Central memory CD8-positive, alpha-beta T cell (primary cell): Measurements from ENCODE around the gene ZNF576.
A peak's percentile ranks its signal among the peaks of the same experiment; 100 is the strongest.
"Not testable (repeated sequence)": the region's sequence is repeated elsewhere in the genome, so short reads cannot be mapped to it uniquely, and the experiment has no call there.

Source experiments
- ATAC-seq: fragments of 150-1000 bp; cut with Tn5 transposase; replicated peaks from 2 replicates; pipeline ENCODE4 v1.10.0; 2022; ENCODE audit warnings: mild to moderate bottlenecking, moderate FRiP score, moderate number of reproducible peaks; ENCODE audit not compliant: poor library complexity, severe bottlenecking; ENCODE audit errors: extremely low read depth
- DNase-seq, 2 donors: peaks; one replicate each; pipeline ENCODE4 v3.0.0; 2021; ENCODE audit warnings: low spot score in 2 of 2
- H3K27ac Mint-ChIP-seq: one replicate; pipeline ENCODE4 v1.8.0; 2022; ENCODE audit warnings: low read depth, mild to moderate bottlenecking, moderate library complexity, mixed read lengths
- H3K27me3 Mint-ChIP-seq: one replicate; pipeline ENCODE4 v1.8.0; 2022; ENCODE audit warnings: mixed read lengths
- H3K36me3 Mint-ChIP-seq: one replicate; pipeline ENCODE4 v1.8.0; 2022; ENCODE audit warnings: mild to moderate bottlenecking, moderate library complexity, mixed read lengths; ENCODE audit not compliant: insufficient read depth
- H3K4me1 Mint-ChIP-seq: one replicate; pipeline ENCODE4 v1.8.0; 2022; ENCODE audit warnings: mixed read lengths
- H3K4me3 Mint-ChIP-seq: one replicate; pipeline ENCODE4 v1.8.0; 2022; ENCODE audit warnings: mild to moderate bottlenecking, moderate library complexity, mixed read lengths
- H3K9me3 Mint-ChIP-seq: one replicate; pipeline ENCODE4 v1.8.0; 2022; ENCODE audit warnings: mixed read lengths

Gene ZNF576

DNA sequence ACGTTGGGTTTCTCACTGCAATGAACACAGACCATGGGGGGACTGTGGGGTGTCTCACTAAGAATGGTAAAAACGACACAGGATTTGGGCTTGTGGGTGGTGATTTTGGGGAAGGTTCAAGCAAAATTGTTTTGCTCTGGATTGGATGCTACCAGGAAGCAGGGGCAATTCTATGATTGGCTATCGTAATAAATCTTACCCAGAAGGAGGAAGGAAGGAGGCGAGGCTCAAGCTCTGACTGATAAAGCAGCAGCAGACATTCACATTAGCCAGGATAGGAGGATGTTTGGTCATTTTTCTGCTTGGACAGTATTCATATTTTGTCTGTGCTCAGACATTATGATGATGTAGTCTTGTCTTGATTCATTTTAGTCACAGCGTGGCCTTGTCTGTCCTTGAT is 1.5 kb downstream of the ZNF576 start:
- no peak for ATAC-seq
- H3K4me1 Mint-ChIP-seq = peaks cover 56% of the 10 kb centered on the region

DNA sequence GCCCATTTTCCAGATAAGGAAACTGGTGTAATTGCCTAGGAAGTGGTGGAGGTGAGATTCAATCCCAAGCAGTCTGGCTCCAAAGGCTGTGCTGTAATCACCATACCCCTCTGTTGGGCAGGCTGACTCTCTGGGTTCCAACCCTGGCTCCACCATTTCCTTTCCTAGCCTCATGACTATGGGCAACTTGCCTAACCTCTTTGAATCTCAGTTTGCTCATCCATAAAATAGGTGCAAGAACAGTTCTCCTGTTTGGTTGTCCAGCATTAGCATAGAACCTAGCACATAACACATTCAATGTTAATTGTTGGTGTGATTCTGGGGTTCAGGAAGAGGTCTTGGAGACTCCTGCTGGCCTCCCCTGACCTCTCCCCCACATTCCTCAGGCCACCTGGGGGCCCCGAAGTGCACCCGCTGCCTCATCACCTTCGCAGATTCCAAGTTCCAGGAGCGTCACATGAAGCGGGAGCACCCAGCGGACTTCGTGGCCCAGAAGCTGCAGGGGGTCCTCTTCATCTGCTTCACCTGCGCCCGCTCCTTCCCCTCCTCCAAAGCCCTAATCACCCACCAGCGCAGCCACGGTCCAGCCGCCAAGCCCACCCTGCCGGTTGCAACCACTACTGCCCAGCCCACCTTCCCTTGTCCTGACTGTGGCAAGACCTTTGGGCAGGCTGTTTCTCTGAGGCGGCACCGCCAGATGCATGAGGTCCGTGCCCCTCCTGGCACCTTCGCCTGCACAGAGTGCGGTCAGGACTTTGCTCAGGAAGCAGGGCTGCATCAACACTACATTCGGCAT is 2.2 kb downstream of the ZNF576 start:
- H3K27ac Mint-ChIP-seq = no peak overlapping the region
- H3K36me3 Mint-ChIP-seq = peaks cover 32% of the 10 kb centered on the region
- H3K9me3 Mint-ChIP-seq = no peaks in the 10 kb centered on the region
- H3K27me3 Mint-ChIP-seq = no peaks in the 10 kb centered on the region
- peaks cover 48% of the 10 kb centered on the region for H3K4me1 Mint-ChIP-seq
- no peak overlapping the region for H3K4me3 Mint-ChIP-seq
- ATAC-seq = no peak
- no peak for DNase-seq

More for the DNA sequence above, 1.5 kb downstream of the ZNF576 start:
- Mint-ChIP-seq H3K4me3 (peak overlapping the region; percentile 94), H3K9me3 (no peaks in the 10 kb centered on the region), H3K27me3 (no peaks in the 10 kb centered on the region), H3K36me3 (peaks cover 35% of the 10 kb centered on the region), H3K27ac (peak overlapping the region; percentile 50)
- DNase-seq = no peak

DNA sequence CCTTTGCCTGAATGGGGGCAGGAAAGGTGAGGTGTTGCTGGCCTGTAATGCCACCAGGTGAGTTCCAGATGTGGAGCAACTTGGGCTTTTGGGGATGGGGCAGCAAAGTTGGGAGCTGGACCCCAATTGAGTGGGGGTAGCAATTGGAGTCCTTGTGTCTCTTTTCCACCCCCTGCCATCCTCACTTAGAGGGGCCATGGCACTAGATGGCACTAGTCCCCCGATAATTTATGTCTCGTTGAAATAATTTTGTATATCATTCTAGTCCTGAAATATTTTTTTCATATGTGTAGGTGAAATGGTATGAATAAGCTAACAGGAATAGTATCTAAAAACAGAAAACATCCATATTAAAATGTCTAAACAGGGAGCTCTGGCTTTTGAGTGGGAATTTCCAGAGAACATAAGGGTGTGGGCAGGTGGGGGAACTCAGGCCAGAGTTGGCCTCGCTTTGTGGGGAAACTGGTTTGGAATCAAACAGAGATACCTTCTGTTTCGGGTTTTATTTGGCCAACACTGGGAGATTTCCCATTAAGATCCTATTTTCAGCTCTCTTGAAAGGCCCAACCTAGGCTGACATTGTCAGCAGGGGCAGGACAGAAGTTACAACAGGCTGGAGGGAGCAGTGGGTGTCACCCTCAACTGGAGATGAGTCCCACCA is 3.4 kb downstream of the ZNF576 start:
- H3K27ac Mint-ChIP-seq = no peak overlapping the region
- ATAC-seq = no peak
- DNase-seq = no peak
- H3K27me3 Mint-ChIP-seq = no peaks in the 10 kb centered on the region
- peaks cover 44% of the 10 kb centered on the region for H3K4me1 Mint-ChIP-seq
- no peak overlapping the region for H3K4me3 Mint-ChIP-seq
- H3K9me3 Mint-ChIP-seq = no peaks in the 10 kb centered on the region
- peaks cover 29% of the 10 kb centered on the region for H3K36me3 Mint-ChIP-seq

DNA sequence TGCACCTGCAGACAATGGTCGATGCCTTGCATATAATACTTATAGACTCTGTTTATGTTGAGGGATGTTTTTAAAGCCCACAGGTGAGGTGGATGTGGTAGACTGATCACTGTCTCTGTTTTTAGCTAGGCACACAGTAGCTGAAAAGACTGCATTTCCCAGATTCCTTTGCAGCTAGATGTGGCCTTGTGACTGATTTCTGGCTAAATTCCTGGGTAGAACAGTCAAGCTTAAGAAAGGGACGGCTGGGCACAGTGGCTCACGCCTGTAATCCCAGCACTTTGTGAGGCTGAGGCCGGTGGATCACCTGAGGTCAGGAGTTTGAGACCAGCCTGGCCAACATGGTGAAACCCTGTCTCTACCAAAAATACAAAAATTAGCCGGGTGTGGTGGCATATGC is 3.9 kb downstream of the ZNF576 start:
- H3K27ac Mint-ChIP-seq, DNase-seq, H3K9me3 Mint-ChIP-seq, ATAC-seq, H3K27me3 Mint-ChIP-seq, H3K4me3 Mint-ChIP-seq: not testable (repeated sequence)
- H3K4me1 Mint-ChIP-seq = peaks cover 41% of the 10 kb centered on the region
- H3K36me3 Mint-ChIP-seq = peaks cover 27% of the 10 kb centered on the region

DNA sequence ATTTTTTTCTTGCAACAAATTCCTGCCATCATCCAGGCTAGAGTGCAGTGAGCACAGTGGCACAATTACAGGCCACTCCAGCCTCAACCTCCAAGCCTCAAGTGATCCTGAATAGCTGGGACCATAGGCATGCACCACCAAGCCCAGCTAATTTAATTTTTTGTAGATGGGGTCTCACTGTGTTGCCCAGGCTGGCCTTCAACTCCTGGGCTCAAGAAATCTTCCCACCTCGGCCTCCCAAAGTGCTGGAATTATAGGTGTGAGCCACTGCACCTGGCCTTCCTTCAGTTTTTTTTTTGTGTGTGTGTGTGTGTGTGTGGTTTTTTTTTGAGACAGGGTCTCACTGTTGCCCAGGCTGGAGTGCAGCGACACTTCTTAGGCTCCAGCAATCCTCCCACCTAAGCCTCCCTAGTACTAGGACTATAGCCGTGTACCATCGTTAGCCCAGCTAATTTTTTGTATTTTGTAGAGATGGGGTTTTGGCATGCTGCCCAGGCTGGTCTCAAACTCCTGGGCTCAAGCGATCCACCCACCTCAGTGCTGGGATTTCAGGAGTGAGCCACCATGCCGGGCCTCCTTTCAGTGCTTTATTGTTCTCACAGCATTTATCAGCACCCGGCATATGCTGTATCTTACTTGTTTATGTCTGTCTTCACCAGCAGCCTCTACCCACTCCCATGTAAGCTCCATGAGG is 9.6 kb downstream of the ZNF576 start:
- Mint-ChIP-seq H3K27ac (peak overlapping the region; percentile 46), H3K4me1 (peaks cover 19% of the 10 kb centered on the region), H3K36me3 (peaks cover 13% of the 10 kb centered on the region), H3K9me3 (no peaks in the 10 kb centered on the region), H3K4me3 (no peak overlapping the region), H3K27me3 (no peaks in the 10 kb centered on the region)
- DNase-seq (no peak), ATAC-seq (no peak)

DNA sequence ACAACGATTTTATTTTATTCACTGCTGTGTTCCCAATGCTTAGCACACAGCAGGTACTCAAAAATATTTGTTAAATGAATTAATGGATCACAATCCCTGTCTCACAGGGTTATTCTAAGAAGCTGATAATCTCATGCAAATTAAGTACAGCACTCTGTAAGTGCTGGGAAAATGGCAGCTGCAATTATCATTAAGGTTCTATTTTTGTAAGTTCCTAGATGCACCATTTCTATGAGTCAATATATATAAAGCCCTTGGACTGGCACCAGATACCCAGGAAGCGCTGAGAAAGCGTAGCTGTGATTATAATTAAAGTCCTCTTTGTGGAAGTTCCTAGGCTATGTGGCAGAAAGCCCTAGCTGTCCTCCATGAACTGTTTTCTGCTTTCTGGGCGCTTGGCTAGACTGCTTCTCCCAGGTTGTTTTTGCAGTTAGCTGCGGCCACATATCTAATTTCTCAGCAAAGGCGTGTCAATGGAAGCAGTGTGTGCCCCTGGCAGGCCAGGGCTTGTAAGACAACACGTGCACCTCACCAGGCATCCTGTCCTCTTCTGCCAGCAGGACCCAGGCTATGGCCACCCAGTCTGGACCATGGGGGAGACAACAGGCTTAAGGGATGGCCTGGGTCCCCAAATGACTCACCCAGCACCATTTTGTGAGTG is 10.3 kb downstream of the ZNF576 start:
- Mint-ChIP-seq H3K4me3 (no peak overlapping the region), H3K27me3 (no peaks in the 10 kb centered on the region), H3K27ac (peak overlapping the region; percentile 46), H3K9me3 (no peaks in the 10 kb centered on the region), H3K36me3 (peaks cover 10% of the 10 kb centered on the region), H3K4me1 (peaks cover 18% of the 10 kb centered on the region)
- no peak for ATAC-seq
- DNase-seq = no peak

DNA sequence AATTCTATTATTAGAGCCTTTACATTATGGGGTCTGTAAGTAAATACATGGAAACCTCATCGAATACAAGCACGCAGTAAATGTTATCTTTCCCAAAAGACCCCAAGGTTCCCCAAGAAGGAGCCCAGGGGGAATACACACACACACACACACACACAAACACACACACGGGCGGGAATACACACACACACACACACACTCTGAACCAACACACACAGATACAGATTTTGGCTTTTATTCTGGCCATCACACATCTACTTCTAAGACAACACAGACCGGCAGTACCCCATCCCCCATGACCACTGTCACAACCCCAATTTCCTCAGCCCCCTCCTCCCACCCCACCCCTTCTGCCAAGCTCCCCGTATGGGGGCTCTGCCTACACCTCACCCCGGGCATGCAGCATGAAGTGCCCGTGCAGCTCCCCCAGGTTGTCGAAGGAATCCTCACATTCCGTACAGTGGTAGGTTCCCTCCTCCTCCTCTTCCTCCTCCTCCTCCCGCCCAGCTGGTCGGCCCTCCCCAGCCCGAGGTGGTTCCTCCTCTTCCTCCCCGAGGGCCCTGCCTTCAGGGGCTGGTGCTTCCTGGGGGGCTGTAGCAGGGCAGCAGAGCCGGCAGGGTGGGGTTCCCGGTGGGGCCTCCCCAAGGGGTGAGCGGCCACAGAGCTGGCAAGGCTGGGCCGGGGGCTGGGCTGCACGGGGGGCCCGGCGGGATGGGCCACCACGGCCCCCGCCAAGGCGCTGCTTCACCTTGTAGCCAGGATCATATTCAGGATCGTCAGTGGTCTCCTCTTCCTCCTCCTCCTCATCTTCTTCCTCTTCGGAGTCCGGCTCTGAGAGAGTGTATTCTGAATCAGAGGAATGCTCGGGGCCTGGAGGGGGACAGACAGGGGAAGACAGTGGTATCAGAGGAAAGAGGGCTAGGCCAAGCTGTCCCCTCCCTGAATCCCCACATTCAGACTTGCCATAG is 11.1 kb downstream of the ZNF576 start:
- Mint-ChIP-seq H3K9me3 (no peaks in the 10 kb centered on the region), H3K27ac (no peak overlapping the region), H3K36me3 (peaks cover 10% of the 10 kb centered on the region), H3K4me3 (no peak overlapping the region), H3K27me3 (no peaks in the 10 kb centered on the region), H3K4me1 (peaks cover 26% of the 10 kb centered on the region)
- no peak for ATAC-seq
- no peak for DNase-seq

DNA sequence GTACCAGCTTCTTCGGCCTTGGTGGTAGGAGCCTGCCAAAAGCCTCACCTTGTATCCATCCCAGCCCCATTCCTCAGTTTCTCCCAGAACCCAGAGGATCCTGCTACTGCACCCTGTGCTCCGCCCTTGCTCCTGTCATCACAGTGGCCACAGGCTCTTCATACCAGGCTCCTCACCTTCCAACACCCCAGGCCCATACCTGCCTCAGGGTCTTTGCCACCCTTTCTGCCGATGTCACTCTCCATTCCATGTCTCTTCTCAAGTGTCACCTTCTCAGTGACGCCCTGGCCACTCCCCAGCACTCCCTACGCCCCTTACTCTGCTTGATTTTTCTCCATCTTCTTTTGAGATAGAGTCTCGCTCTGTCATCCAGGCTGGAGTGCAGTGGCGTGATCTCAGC is 13.5 kb downstream of the ZNF576 start:
- H3K27ac Mint-ChIP-seq = peak overlapping the region; percentile 45
- ATAC-seq (no peak), DNase-seq (no peak)
- no peaks in the 10 kb centered on the region for H3K27me3 Mint-ChIP-seq
- H3K9me3 Mint-ChIP-seq = no peaks in the 10 kb centered on the region
- no peak overlapping the region for H3K4me3 Mint-ChIP-seq
- H3K4me1 Mint-ChIP-seq = peaks cover 48% of the 10 kb centered on the region
- H3K36me3 Mint-ChIP-seq = peaks cover 9% of the 10 kb centered on the region

DNA sequence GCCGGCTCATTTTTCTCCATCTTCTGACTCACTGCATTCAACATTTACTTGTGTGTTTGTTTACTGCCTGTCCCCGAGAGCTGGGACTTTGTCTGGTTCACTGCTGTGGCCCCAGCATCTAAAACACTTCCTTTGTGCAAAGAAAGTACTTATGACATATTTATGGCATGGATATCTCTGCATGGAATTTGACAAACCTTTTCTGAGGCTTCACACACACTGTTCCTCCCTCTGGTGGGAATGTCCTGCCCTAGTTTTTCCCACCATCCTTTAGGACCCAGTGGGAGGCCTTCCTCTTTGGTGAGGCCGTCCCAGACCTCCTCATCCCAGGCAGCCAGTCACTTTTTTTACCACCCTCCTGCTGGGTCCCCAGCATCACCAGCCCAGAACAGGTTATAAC is 14.1 kb downstream of the ZNF576 start:
- Mint-ChIP-seq H3K27ac (peak overlapping the region; percentile 68), H3K4me3 (no peak overlapping the region), H3K4me1 (peaks cover 50% of the 10 kb centered on the region), H3K9me3 (no peaks in the 10 kb centered on the region), H3K36me3 (peaks cover 9% of the 10 kb centered on the region), H3K27me3 (no peaks in the 10 kb centered on the region)
- no peak for DNase-seq
- ATAC-seq = no peak

DNA sequence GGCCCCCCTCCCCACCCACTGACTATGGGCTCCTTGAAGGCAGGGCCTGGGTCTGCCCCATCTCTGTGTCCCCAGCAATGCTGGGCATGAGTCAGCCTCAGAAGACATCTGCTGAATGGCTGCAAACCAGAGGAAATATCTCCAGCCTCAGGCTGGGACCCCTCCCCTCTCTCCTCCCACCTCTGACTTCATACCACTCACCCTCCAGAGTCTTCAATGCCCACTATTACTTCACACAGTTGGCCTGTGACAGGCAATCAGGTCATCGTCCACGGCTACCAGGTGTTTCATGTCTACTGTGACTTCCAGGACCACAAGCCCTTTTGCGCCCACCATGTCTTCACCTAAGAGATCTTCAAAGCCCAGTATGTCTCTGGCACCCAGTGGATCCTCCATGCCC is 15.4 kb downstream of the ZNF576 start, which contains the start of gene SRRM5:
Gene SRRM5 (plus strand): TSS at position 301 of the 400 bp plus-strand sequence. CDS start 34 bp downstream, at position 335.
- Mint-ChIP-seq H3K36me3 (peaks cover 7% of the 10 kb centered on the region), H3K4me3 (no peak within 1 kb of the TSS)

DNA sequence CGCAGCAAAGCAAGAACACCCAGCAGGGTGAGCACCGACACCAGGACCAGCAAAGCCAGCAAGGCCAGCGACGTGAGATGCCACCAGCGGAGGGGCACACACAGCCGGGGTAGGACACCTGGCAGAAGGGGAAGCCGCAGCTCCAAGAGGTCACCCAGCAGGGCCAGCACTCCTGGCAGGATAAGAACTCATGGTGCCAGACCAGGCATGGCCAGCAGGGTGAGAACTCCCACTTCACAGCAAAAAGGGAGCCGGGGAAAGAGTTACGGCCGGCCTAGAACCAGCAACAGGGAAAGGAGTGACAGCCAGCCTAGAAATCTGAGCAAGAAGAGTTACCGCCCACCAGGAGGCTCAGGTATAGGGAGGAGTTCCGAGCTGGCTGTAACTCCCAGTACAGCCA is 16.0 kb downstream of the ZNF576 start:
- Mint-ChIP-seq H3K36me3 (peaks cover 6% of the 10 kb centered on the region), H3K9me3 (no peaks in the 10 kb centered on the region), H3K4me3 (no peak overlapping the region), H3K27ac (peak overlapping the region; percentile 77), H3K27me3 (no peaks in the 10 kb centered on the region), H3K4me1 (peaks cover 64% of the 10 kb centered on the region)
- DNase-seq = no peak
- no peak for ATAC-seq

More for the DNA sequence above, 15.4 kb downstream of the ZNF576 start, which contains the start of gene SRRM5:
- Mint-ChIP-seq H3K9me3 (no peaks in the 10 kb centered on the region), H3K27ac (peak within 1 kb of the TSS; percentile 77), H3K27me3 (no peaks in the 10 kb centered on the region), H3K4me1 (peaks cover 59% of the 10 kb centered on the region)
- DNase-seq (no peak), ATAC-seq (no peak)
